ENCODE data around the gene KRTAP5-7. TPM values are rescaled to one million over a fixed set of nuclear protein-coding genes. Genes with fewer than 3 reads are reported as not detected.

KRTAP5-7 gene
- total RNA-seq, 2 donors from 2014 or later, result not detected

DNA sequence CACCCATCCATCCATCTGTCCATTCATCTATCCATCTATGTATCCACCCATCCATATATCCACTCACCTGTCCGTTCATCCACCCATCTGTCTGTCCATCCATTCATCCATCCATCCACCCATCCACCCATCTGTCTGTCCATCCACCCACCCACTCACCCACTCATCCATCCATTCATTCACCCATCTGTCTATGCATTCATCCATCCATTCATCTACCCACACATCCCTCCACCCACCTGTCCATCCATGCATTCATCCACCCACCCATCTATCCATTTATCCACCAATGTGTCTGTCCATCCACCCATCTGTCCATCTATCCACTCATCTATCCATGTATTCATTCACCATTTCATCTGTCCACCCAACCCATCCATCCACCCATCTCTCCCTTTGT, 40.7 kb upstream of the KRTAP5-7 start:
- peaks cover 44% of the 10 kb centered on the region for H3K36me3 ChIP-seq
- H3K27ac ChIP-seq, result no peak overlapping the region
- peaks cover 0 to 6% of the 10 kb centered on the region in 2 donors for H3K4me1 ChIP-seq
- H3K4me3 ChIP-seq, result no peak overlapping the region
- H3K9me3 ChIP-seq, result no peaks in the 10 kb centered on the region
- no peak for DNase-seq (ENCODE audit: low spot score)
- TF ChIP-seq, protein P1, sequence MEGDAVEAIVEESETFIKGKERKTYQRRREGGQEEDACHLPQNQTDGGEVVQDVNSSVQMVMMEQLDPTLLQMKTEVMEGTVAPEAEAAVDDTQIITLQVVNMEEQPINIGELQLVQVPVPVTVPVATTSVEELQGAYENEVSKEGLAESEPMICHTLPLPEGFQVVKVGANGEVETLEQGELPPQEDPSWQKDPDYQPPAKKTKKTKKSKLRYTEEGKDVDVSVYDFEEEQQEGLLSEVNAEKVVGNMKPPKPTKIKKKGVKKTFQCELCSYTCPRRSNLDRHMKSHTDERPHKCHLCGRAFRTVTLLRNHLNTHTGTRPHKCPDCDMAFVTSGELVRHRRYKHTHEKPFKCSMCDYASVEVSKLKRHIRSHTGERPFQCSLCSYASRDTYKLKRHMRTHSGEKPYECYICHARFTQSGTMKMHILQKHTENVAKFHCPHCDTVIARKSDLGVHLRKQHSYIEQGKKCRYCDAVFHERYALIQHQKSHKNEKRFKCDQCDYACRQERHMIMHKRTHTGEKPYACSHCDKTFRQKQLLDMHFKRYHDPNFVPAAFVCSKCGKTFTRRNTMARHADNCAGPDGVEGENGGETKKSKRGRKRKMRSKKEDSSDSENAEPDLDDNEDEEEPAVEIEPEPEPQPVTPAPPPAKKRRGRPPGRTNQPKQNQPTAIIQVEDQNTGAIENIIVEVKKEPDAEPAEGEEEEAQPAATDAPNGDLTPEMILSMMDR (IDR thresholded peaks at IDR 0.05), result no peak
- no peaks in the 10 kb centered on the region for H3K27me3 ChIP-seq

DNA sequence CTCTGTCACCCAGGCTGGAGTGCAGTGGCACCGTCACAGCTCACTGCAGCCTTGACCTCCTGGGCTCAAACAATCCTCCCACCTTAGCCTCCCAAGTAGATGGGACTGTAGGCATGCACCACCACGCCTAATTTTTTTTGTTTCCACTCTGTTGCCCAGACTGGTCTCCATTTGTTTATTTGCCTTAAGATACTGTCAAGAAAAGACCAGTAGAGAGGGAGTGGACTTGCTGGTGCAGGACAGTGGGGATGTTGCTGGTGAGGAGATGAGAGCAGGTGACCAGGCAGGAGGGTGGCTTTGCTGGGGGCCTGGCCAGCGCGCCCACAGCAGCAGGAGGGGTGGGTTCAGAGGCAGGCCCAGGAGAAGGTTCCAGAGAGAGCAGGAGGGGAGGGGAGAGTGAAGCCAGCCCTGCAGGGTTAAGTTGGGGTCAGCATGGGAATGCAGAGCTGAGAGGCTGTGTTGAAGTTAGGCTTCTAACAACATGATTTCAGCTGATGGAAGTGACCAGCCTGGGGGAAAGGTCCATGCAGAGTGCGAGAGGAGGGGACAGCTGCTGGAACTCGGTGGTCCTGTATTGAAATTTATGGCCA, 38.3 kb upstream of the KRTAP5-7 start:
- no peak for DNase-seq (ENCODE audit: low spot score)
- TF ChIP-seq, protein P1 (IDR thresholded peaks at IDR 0.05), result no peak
- Histone ChIP-seq H3K27me3 (no peaks in the 10 kb centered on the region), H3K4me3 (no peak overlapping the region), H3K9me3 (no peaks in the 10 kb centered on the region), H3K27ac (no peak overlapping the region), H3K4me1 (peaks cover 0 to 6% of the 10 kb centered on the region in 2 donors), H3K36me3 (peaks cover 37% of the 10 kb centered on the region)

DNA sequence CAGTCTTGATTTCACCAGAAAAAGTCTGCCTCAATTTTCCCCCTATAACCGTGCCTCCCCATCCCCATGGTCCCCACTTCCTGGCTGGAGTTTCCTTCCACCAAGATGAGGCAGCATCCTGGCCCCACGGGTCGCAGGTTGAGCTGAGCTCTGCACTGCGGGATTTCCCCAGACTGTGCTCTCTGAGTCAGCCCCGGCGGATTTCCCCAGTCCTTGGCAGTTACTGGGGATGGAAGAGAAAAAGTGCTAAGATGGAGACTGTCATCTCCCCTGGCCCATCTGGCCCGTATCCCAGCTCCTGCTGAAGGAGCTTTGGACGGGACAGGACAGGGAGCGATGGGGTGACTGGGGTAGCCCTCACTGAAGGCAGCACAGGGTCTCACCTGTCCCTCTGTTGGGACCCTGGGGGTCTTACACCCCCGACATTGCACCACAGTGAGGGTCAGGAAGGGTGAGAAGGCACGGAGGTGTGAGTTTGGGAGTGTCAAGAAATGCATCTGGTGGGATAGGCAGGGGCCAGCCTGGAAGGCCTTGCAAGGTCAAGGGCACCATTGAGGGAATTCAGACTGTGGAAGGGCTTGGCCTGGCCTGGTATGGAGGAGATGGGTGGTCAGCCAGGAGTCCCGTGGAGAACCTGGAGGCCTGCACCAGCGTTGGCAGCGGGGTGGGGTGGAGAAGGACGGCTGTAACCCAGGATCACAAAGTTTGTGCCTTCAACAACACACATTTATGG, 37.6 kb upstream of the KRTAP5-7 start:
- Histone ChIP-seq H3K27me3 (no peaks in the 10 kb centered on the region), H3K27ac (no peak overlapping the region), H3K4me3 (no peak overlapping the region), H3K4me1 (peaks cover 0 to 6% of the 10 kb centered on the region in 2 donors), H3K36me3 (peaks cover 32% of the 10 kb centered on the region), H3K9me3 (no peaks in the 10 kb centered on the region)
- no peak for DNase-seq (ENCODE audit: low spot score)
- TF ChIP-seq, protein P1 (IDR thresholded peaks at IDR 0.05), result no peak

DNA sequence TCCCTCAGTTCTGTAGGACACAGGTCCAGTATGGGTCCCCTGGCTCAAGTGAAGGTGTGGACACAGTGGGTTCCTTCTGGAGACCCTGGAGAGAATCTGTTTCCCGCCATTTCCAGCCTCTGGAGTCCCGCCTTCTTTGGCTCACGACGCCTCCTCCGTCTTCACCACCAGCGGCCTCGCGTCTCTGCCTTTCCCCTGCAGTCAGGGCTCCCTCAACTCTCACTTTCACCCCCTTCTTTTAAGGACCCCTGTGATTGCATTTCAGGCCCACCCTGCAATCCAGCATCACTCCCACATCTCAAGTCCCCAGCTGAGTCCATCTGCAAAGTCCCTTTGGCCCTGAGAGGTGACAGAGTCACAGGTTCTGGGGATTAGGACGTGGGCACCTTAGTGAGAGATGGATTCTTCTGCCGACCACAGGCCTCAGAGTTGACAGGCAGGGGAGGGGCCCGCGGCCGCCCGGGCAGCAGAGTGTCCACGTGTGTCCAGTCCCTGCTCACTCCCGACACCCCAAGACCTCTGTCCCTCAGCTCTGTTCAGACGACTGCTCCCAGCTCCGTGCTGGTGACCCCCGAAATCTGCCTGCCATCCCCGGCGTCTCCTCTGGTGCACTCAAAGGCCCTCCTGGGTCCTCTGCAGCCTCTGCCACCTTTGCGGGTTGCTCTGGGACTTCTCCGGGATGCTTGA, 36.9 kb upstream of the KRTAP5-7 start:
- H3K36me3 ChIP-seq, result peaks cover 31% of the 10 kb centered on the region
- H3K4me1 ChIP-seq, result peaks cover 0 to 6% of the 10 kb centered on the region in 2 donors
- no peak overlapping the region for H3K4me3 ChIP-seq
- H3K27me3 ChIP-seq, result no peaks in the 10 kb centered on the region
- DNase-seq (ENCODE audit: low spot score), result no peak
- TF ChIP-seq, protein P1 (IDR thresholded peaks at IDR 0.05), result no peak
- no peak overlapping the region for H3K27ac ChIP-seq
- no peaks in the 10 kb centered on the region for H3K9me3 ChIP-seq

DNA sequence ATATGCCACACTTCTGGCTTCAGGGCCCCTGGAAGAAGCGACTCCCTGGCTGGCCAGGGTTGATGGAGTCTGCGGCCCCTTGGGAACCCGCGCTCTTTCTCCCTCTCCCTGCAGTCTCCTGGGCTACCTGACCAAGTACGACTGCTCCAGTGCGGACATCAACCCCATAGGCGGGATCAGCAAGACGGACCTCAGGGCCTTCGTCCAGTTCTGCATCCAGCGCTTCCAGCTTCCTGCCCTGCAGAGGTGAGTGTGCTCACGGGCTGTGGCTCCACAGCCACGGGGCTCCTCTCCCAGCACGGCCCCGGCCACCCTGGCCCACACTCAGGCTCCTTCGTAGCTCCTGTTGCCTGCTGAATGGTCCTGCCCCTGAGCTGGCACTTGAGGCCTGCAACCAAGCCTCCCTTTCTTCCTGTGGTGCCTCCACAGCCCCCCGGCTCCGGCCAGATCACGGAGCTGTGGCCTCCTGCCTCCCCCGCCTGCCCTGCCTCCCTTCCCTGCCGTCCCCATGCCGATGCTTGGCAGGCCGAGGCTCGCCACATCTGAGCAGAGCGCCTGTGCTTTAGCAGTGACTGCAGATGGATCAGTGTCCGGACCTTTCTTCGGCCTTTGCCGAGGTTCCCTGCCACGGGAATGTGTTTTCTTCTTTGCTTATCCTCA, 36.2 kb upstream of the KRTAP5-7 start:
- no peaks in the 10 kb centered on the region for H3K9me3 ChIP-seq
- H3K27me3 ChIP-seq, result no peaks in the 10 kb centered on the region
- peaks cover 0 to 6% of the 10 kb centered on the region in 2 donors for H3K4me1 ChIP-seq
- H3K27ac ChIP-seq, result no peak overlapping the region
- TF ChIP-seq, protein P1 (IDR thresholded peaks at IDR 0.05), result no peak
- peaks cover 31% of the 10 kb centered on the region for H3K36me3 ChIP-seq
- no peak overlapping the region for H3K4me3 ChIP-seq
- no peak for DNase-seq (ENCODE audit: low spot score)
